ENCODE measurements around the gene TREML1. TPM values are rescaled to one million over a fixed set of nuclear protein-coding genes. Genes with fewer than 3 reads are reported as not detected.

Gene TREML1
- polyA plus RNA-seq, 1 of the 3 experiments (the other 2 are of a cell fraction), result not detected

DNA sequence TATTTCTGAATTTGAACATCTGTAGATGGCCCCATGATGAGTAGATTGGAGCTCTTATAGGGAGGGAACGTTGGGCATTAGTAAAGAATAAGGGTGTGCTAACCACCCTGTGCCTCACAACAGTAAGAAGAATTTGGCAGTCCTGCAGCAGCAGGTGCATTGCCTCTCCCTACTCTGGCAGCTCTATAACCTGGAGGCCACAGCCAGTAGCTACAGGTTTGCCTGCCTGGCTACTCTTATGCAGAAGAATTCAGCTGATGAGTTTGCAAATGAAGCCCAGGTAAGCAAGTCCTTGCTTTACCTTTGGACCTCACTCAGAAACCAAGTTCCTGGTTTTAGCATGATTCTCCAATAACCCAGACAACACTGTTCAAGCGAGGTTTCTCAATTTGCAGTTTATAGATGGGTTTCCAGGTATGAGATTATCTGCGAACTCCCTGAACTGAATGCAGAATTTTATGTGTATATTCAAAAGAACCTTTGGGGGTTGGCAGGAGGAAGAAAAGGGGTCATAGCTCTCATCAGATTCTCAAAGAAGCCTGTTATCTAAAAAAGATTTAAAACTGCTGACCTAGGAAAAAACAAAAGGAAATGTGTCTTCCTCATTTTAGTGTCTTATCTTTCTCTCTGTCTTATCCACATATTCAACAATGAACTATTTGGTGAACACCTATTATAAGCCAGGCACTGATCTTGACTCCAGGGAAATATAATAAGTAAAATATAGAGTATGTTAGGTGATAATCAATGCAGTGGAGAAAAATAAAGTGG lies 18.9 kb downstream of the TREML1 start:
- Histone ChIP-seq H3K4me1 (ENCODE audit: control insufficient read depth in 1 of 2, insufficient read depth in 2 of 2, low read depth in 1 of 2, low read length in 1 of 2) (no peaks in the 10 kb centered on the region), H3K4me3 (ENCODE audit: low read depth in 2 of 2, low read length in 1 of 2) (no peak overlapping the region), H3K9me2 (no peaks in the 10 kb centered on the region), H3K79me2 (ENCODE audit: insufficient read depth) (no peaks in the 10 kb centered on the region), H3K4me2 (no peak overlapping the region), H3K27ac (ENCODE audit: low read depth in 2 of 2, low read length in 1 of 2) (no peak overlapping the region), H3K9ac (no peak overlapping the region), H2AFZ (ENCODE audit: low read depth) (no peak overlapping the region), H4K20me1 (ENCODE audit: insufficient read depth) (no peaks in the 10 kb centered on the region), H3K27me3 (ENCODE audit: insufficient read depth) (no peaks in the 10 kb centered on the region), H3F3A (replicated peaks; ENCODE audit: insufficient read depth) (no peaks in the 10 kb centered on the region), H3K36me3 (replicated peaks in 1 of 2; ENCODE audit: control insufficient read depth in 1 of 2, insufficient read depth in 2 of 2, low read length in 1 of 2) (no peaks in the 10 kb centered on the region), H3K9me3 (no peaks in the 10 kb centered on the region)
- CTCF ChIA-PET, result no interaction called here
- no peak for DNase-seq
- TF ChIP-seq, protein P1, sequence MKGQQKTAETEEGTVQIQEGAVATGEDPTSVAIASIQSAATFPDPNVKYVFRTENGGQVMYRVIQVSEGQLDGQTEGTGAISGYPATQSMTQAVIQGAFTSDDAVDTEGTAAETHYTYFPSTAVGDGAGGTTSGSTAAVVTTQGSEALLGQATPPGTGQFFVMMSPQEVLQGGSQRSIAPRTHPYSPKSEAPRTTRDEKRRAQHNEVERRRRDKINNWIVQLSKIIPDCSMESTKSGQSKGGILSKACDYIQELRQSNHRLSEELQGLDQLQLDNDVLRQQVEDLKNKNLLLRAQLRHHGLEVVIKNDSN (IDR thresholded peaks at IDR 0.05; ENCODE audit: borderline replicate concordance, low read depth), result no peak
- no peak for TF ChIP-seq MEF2A (IDR thresholded peaks at IDR 0.05; ENCODE audit: borderline replicate concordance, low read depth)
- no peak for TF ChIP-seq NFIC (IDR thresholded peaks at IDR 0.05; ENCODE audit: borderline replicate concordance)
- TF ChIP-seq NRF1 (IDR thresholded peaks at IDR 0.05; ENCODE audit: low read depth, low read length), result no peak
- TF ChIP-seq POLR2AphosphoS5 (IDR thresholded peaks at IDR 0.05; ENCODE audit: low read depth, low read length), result no peak
- no peak for TF ChIP-seq SIN3A (IDR thresholded peaks at IDR 0.05; ENCODE audit: borderline replicate concordance, low read depth, low read length)
- TF ChIP-seq CHD2 (IDR thresholded peaks at IDR 0.05; ENCODE audit: low read length, partially characterized antibody), result no peak
- no peak for TF ChIP-seq MXI1 (IDR thresholded peaks at IDR 0.05; ENCODE audit: low read depth, low read length)
- WGBS (ENCODE audit: low lambda C conversion rate), result 63% methylated on average over 3 of the region's 3 CpGs
- POLR2A ChIA-PET, result no interaction called here

DNA sequence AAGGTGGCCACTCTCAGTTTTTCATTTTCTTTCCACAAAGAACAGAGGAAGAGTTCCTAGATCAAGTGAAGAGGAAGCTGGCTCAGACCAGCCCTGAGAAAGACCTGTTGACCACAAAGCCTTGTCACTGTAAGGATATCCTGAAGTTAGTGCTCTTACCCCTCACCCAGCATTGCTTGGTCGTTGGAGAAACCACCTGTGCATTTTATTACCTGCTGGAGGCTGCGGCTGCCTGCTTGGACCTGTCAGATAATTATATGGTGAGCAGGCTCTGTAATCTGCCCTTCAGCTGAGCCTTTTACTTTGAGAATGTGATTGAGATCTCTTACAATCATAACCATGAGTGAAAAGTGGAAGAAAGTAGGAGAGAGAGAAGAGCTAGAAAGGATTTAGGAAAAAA lies 21.9 kb downstream of the TREML1 start:
- Histone ChIP-seq H3K27me3 (ENCODE audit: insufficient read depth) (no peaks in the 10 kb centered on the region), H3K4me3 (ENCODE audit: low read depth in 2 of 2, low read length in 1 of 2) (no peak overlapping the region), H4K20me1 (ENCODE audit: insufficient read depth) (no peaks in the 10 kb centered on the region), H3K9me3 (no peaks in the 10 kb centered on the region), H3K36me3 (replicated peaks in 1 of 2; ENCODE audit: control insufficient read depth in 1 of 2, insufficient read depth in 2 of 2, low read length in 1 of 2) (no peaks in the 10 kb centered on the region), H3K27ac (ENCODE audit: low read depth in 2 of 2, low read length in 1 of 2) (no peak overlapping the region), H3K9ac (no peak overlapping the region), H3F3A (replicated peaks; ENCODE audit: insufficient read depth) (no peaks in the 10 kb centered on the region), H3K9me2 (no peaks in the 10 kb centered on the region), H3K4me2 (no peak overlapping the region), H3K79me2 (ENCODE audit: insufficient read depth) (no peaks in the 10 kb centered on the region), H2AFZ (ENCODE audit: low read depth) (no peak overlapping the region), H3K4me1 (ENCODE audit: control insufficient read depth in 1 of 2, insufficient read depth in 2 of 2, low read depth in 1 of 2, low read length in 1 of 2) (no peaks in the 10 kb centered on the region)
- WGBS (ENCODE audit: low lambda C conversion rate), result 64% methylated on average over 2 of the region's 2 CpGs
- no peak for DNase-seq
- TF ChIP-seq, protein P2, sequence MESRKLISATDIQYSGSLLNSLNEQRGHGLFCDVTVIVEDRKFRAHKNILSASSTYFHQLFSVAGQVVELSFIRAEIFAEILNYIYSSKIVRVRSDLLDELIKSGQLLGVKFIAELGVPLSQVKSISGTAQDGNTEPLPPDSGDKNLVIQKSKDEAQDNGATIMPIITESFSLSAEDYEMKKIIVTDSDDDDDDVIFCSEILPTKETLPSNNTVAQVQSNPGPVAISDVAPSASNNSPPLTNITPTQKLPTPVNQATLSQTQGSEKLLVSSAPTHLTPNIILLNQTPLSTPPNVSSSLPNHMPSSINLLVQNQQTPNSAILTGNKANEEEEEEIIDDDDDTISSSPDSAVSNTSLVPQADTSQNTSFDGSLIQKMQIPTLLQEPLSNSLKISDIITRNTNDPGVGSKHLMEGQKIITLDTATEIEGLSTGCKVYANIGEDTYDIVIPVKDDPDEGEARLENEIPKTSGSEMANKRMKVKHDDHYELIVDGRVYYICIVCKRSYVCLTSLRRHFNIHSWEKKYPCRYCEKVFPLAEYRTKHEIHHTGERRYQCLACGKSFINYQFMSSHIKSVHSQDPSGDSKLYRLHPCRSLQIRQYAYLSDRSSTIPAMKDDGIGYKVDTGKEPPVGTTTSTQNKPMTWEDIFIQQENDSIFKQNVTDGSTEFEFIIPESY (IDR thresholded peaks at IDR 0.05; ENCODE audit: borderline replicate concordance, low read depth), result no peak
- TF ChIP-seq, protein P3, sequence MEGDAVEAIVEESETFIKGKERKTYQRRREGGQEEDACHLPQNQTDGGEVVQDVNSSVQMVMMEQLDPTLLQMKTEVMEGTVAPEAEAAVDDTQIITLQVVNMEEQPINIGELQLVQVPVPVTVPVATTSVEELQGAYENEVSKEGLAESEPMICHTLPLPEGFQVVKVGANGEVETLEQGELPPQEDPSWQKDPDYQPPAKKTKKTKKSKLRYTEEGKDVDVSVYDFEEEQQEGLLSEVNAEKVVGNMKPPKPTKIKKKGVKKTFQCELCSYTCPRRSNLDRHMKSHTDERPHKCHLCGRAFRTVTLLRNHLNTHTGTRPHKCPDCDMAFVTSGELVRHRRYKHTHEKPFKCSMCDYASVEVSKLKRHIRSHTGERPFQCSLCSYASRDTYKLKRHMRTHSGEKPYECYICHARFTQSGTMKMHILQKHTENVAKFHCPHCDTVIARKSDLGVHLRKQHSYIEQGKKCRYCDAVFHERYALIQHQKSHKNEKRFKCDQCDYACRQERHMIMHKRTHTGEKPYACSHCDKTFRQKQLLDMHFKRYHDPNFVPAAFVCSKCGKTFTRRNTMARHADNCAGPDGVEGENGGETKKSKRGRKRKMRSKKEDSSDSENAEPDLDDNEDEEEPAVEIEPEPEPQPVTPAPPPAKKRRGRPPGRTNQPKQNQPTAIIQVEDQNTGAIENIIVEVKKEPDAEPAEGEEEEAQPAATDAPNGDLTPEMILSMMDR (IDR thresholded peaks at IDR 0.05), result no peak
- no peak for TF ChIP-seq RAD21 (IDR thresholded peaks at IDR 0.05; ENCODE audit: low read length)
- TF ChIP-seq RXRA (IDR thresholded peaks at IDR 0.05; ENCODE audit: borderline replicate concordance, low read depth), result no peak
- TF ChIP-seq RCOR1 (IDR thresholded peaks at IDR 0.05; ENCODE audit: low read length), result no peak
- TF ChIP-seq GATA2 (CRISPR knock-in tag; IDR thresholded peaks at IDR 0.05), result no peak
- no peak for TF ChIP-seq GABPA (IDR thresholded peaks at IDR 0.05; ENCODE audit: low read depth)
- TF ChIP-seq NRF1 (IDR thresholded peaks at IDR 0.05; ENCODE audit: low read depth, low read length), result no peak
- no peak for TF ChIP-seq TAF1 (IDR thresholded peaks at IDR 0.05; ENCODE audit: borderline replicate concordance, low read depth, low read length)
- TF ChIP-seq, protein P1 (IDR thresholded peaks at IDR 0.05; ENCODE audit: borderline replicate concordance, low read depth), result no peak
- no peak for TF ChIP-seq JUND (IDR thresholded peaks at IDR 0.05)
- no peak for TF ChIP-seq SIN3A (IDR thresholded peaks at IDR 0.05; ENCODE audit: borderline replicate concordance, low read depth, low read length)
- no peak for TF ChIP-seq NFIC (IDR thresholded peaks at IDR 0.05; ENCODE audit: borderline replicate concordance)
- no peak for TF ChIP-seq ELF1 (IDR thresholded peaks at IDR 0.05)
- no peak for TF ChIP-seq CHD2 (IDR thresholded peaks at IDR 0.05; ENCODE audit: low read length, partially characterized antibody)
- no peak for TF ChIP-seq MXI1 (IDR thresholded peaks at IDR 0.05; ENCODE audit: low read depth, low read length)
- no peak for TF ChIP-seq SMC3 (IDR thresholded peaks at IDR 0.05; ENCODE audit: low read depth, low read length)
- TF ChIP-seq, protein P4, sequence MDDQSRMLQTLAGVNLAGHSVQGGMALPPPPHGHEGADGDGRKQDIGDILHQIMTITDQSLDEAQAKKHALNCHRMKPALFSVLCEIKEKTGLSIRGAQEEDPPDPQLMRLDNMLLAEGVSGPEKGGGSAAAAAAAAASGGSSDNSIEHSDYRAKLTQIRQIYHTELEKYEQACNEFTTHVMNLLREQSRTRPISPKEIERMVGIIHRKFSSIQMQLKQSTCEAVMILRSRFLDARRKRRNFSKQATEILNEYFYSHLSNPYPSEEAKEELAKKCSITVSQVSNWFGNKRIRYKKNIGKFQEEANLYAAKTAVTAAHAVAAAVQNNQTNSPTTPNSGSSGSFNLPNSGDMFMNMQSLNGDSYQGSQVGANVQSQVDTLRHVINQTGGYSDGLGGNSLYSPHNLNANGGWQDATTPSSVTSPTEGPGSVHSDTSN (IDR thresholded peaks at IDR 0.05), result no peak
- no peak for TF ChIP-seq TEAD4 (IDR thresholded peaks at IDR 0.05; ENCODE audit: borderline replicate concordance, insufficient read depth)
- ChIA-PET CTCF (interaction anchor here (1.0 to 1.4 kb wide), 3 partner anchors 39 to 174 kb away, joined by 3 to 4 read pairs (median 3); no protein-coding TSS in a partner anchor), POLR2A (no interaction called here)
